HL-60 (cell line): ENCODE data around the gene CR1.
"Not testable (repeated sequence)": the region's sequence is repeated elsewhere in the genome, so short reads cannot be mapped to it uniquely, and the experiment has no call there.

Experiments used
- CTCF ChIP-seq: IDR thresholded peaks from one replicate; pipeline ENCODE4 v1.5.1; 2011; ENCODE audit warnings: low read length, control low read depth, inconsistent platforms; ENCODE audit not compliant: insufficient read depth
- POLR2AphosphoS5 ChIP-seq: IDR thresholded peaks from 2 replicates; pipeline ENCODE4 v1.6.1; 2012; ENCODE audit warnings: low read depth
- SPI1 ChIP-seq: IDR thresholded peaks from 2 replicates; pipeline ENCODE4 v1.6.1; 2012; ENCODE audit warnings: low read depth, mild to moderate bottlenecking, borderline replicate concordance
- TF ChIP-seq, protein P1 (sequence below): IDR thresholded peaks from 2 replicates; pipeline ENCODE4 v1.6.1; 2012; ENCODE audit warnings: low read depth; ENCODE audit not compliant: insufficient replicate concordance

DNA sequence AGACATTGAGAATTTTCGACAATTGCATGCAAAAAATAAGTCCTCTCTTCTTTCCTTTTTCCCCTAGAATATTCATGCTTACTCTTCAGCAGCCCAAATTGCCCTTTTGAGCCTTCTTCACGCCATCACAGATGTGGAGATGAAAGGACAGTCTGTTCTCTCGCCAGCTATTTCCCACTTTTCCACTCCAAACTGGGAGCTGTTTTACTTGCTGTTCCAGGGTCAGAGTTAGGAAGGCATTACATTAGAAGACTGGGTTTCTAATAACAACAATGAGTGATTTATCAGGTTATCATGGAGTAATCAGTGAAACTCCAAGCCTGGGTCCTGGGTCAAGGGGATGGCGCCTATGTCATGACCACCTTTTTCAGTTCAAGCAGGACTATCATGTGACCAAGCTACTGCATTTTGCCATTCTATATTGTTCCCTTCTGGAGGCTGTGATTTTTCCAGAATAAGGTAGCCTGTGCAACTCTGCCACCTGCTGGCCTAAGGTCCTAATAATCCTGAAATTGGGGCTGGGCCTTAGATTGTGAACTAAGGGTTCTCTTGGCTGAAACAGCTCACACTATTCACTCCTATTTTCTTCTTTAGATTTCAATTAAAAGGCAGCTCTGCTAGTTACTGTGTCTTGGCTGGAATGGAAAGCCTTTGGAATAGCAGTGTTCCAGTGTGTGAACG, 50.9 kb downstream of the CR1 start:
- not testable (repeated sequence) for TF ChIP-seq CTCF, POLR2AphosphoS5, SPI1
- TF ChIP-seq, protein P1, sequence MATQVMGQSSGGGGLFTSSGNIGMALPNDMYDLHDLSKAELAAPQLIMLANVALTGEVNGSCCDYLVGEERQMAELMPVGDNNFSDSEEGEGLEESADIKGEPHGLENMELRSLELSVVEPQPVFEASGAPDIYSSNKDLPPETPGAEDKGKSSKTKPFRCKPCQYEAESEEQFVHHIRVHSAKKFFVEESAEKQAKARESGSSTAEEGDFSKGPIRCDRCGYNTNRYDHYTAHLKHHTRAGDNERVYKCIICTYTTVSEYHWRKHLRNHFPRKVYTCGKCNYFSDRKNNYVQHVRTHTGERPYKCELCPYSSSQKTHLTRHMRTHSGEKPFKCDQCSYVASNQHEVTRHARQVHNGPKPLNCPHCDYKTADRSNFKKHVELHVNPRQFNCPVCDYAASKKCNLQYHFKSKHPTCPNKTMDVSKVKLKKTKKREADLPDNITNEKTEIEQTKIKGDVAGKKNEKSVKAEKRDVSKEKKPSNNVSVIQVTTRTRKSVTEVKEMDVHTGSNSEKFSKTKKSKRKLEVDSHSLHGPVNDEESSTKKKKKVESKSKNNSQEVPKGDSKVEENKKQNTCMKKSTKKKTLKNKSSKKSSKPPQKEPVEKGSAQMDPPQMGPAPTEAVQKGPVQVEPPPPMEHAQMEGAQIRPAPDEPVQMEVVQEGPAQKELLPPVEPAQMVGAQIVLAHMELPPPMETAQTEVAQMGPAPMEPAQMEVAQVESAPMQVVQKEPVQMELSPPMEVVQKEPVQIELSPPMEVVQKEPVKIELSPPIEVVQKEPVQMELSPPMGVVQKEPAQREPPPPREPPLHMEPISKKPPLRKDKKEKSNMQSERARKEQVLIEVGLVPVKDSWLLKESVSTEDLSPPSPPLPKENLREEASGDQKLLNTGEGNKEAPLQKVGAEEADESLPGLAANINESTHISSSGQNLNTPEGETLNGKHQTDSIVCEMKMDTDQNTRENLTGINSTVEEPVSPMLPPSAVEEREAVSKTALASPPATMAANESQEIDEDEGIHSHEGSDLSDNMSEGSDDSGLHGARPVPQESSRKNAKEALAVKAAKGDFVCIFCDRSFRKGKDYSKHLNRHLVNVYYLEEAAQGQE: not testable (repeated sequence)
